ENCODE data around the gene ANKRD61.

DNA sequence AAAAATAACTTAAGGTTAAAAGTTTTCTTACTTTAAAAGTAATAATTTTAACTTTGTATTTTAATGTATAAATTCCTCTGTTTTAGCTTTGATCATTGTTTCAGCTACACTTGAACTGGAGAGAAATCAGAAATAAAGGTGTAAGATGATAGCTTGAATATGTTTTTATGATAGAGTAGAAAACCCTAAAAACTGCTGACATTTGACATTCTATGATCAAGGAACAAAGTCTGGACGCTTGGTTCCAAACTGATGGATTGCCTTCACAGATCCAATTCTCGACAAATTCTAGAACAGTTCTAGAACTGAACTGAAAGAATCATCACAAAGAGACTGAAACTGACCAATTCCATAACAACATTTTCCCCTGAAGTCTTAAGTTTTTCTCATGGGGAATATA, at the start of gene ANKRD61:
- TF ChIP-seq, protein P1, sequence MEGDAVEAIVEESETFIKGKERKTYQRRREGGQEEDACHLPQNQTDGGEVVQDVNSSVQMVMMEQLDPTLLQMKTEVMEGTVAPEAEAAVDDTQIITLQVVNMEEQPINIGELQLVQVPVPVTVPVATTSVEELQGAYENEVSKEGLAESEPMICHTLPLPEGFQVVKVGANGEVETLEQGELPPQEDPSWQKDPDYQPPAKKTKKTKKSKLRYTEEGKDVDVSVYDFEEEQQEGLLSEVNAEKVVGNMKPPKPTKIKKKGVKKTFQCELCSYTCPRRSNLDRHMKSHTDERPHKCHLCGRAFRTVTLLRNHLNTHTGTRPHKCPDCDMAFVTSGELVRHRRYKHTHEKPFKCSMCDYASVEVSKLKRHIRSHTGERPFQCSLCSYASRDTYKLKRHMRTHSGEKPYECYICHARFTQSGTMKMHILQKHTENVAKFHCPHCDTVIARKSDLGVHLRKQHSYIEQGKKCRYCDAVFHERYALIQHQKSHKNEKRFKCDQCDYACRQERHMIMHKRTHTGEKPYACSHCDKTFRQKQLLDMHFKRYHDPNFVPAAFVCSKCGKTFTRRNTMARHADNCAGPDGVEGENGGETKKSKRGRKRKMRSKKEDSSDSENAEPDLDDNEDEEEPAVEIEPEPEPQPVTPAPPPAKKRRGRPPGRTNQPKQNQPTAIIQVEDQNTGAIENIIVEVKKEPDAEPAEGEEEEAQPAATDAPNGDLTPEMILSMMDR (conservative IDR thresholded peaks at IDR 0.05; ENCODE audit: low read length), result no peak
- TF ChIP-seq EZH2phosphoT487 (IDR thresholded peaks at IDR 0.05; ENCODE audit: borderline replicate concordance, low read depth, low read length), result no peak
